Naive thymus-derived CD4-positive, alpha-beta T cell (primary cell): ENCODE data around the gene SLC1A7. TPM values are rescaled to one million over a fixed set of nuclear protein-coding genes. Genes with fewer than 3 reads are reported as not detected.

ENCODE experiments used
- ATAC-seq: fragments of 150-1000 bp; cut with Tn5 transposase; 2 replicates; pipeline ENCODE4 v1.10.0; 2021; ENCODE audit warnings: mild to moderate bottlenecking, moderate library complexity
- CTCF ChIA-PET: fragments of 350-600 bp; sonication (Branson Sonifier 250); formaldehyde crosslinking; loops from one replicate; lab custom pipeline; 2021; ENCODE audit warnings: antibody characterized with exemption; lab: Charles Lee
- POLR2A ChIA-PET: fragments of 350-600 bp; sonication (Branson Sonifier 250); formaldehyde crosslinking; loops from one replicate; lab custom pipeline; 2021; ENCODE audit warnings: antibody characterized with exemption, inconsistent platforms; lab: Charles Lee
- DNase-seq, 9 donors: peaks; one replicate each; pipeline versions ENCODE4 v3.0.0 to v3.0.0-alpha.2; 2020 to 2022; ENCODE audit warnings: mixed read lengths in 1 of 9
- H3K27ac ChIP-seq: one replicate; pipeline ENCODE4 v1.7.0; 2013; ENCODE audit warnings: mild to moderate bottlenecking, low read depth, low read length, moderate library complexity
- H3K27me3 ChIP-seq, 2 donors: one replicate each; pipeline ENCODE4 v1.7.0; 2013; ENCODE audit warnings: low read length in 2 of 2, mild to moderate bottlenecking in 2 of 2, moderate library complexity in 2 of 2; ENCODE audit not compliant: control insufficient read depth in 2 of 2, insufficient read depth in 2 of 2
- H3K36me3 ChIP-seq, 3 experiments: 1 replicate in 2 of 3; 2 replicates in 1 of 3; pipeline ENCODE4 v1.7.0; 2013; ENCODE audit warnings: low read length in 3 of 3, mild to moderate bottlenecking in 3 of 3, moderate library complexity in 1 of 3; ENCODE audit not compliant: insufficient read depth in 3 of 3, control insufficient read depth in 2 of 3
- H3K4me1 ChIP-seq, 2 donors: one replicate each; pipeline ENCODE4 v1.7.0; 2013; ENCODE audit warnings: low read length in 2 of 2, mild to moderate bottlenecking in 2 of 2, moderate library complexity in 1 of 2; ENCODE audit not compliant: control insufficient read depth in 2 of 2, insufficient read depth in 2 of 2
- H3K4me3 ChIP-seq: 2 replicates; pipeline ENCODE4 v1.7.0; 2013; ENCODE audit warnings: mild to moderate bottlenecking, low read length
- H3K9me3 ChIP-seq, 3 experiments: 1 replicate in 2 of 3; 2 replicates in 1 of 3; pipeline ENCODE4 v1.7.0; 2013; ENCODE audit warnings: low read length in 3 of 3; ENCODE audit not compliant: control insufficient read depth in 2 of 3
- H3K27ac Mint-ChIP-seq, 9 donors: one replicate each; pipeline ENCODE4 v1.8.0; 2020 to 2022; ENCODE audit warnings: mixed read lengths in 9 of 9, mild to moderate bottlenecking in 8 of 9, moderate library complexity in 5 of 9, inconsistent platforms in 2 of 9
- H3K27me3 Mint-ChIP-seq, 5 donors: one replicate each; pipeline ENCODE4 v1.8.0; 2021 to 2022; ENCODE audit warnings: mixed read lengths in 5 of 5, mild to moderate bottlenecking in 1 of 5
- H3K36me3 Mint-ChIP-seq, 5 donors: one replicate each; pipeline ENCODE4 v1.8.0; 2020 to 2022; ENCODE audit warnings: mixed read lengths in 5 of 5, mild to moderate bottlenecking in 3 of 5, inconsistent platforms in 1 of 5
- H3K4me1 Mint-ChIP-seq, 7 donors: one replicate each; pipeline ENCODE4 v1.8.0; 2020 to 2022; ENCODE audit warnings: mixed read lengths in 7 of 7, mild to moderate bottlenecking in 3 of 7, inconsistent platforms in 1 of 7
- H3K4me3 Mint-ChIP-seq, 10 donors: one replicate each; pipeline ENCODE4 v1.8.0; 2020 to 2022; ENCODE audit warnings: mild to moderate bottlenecking in 10 of 10, mixed read lengths in 10 of 10, moderate library complexity in 6 of 10, inconsistent platforms in 2 of 10
- H3K9me3 Mint-ChIP-seq, 11 donors: one replicate each; pipeline ENCODE4 v1.8.0; 2020 to 2022; ENCODE audit warnings: mixed read lengths in 11 of 11, mild to moderate bottlenecking in 4 of 11, inconsistent platforms in 1 of 11, moderate library complexity in 1 of 11
- intact Hi-C, 2 donors: fragments of 100-400 bp; cut with micrococcal nuclease; formaldehyde crosslinking; loops; one replicate each; pipeline ENCODE4 v1.15.1; 2023
- polyA plus RNA-seq, 2 donors: library from polyadenylated mRNA; unstranded; fragments of 300-500 nt; fragmentation: Illumina TruSeq; gene quantifications; one replicate each; pipeline ENCODE4 v1.2.3, GENCODE V29; 2021
- total RNA-seq, 6 experiments: library from RNA in 5 of 6; stranded (reverse) in 5 of 6; gene quantifications; 1 replicate in 5 of 6; 2 replicates in 1 of 6; pipeline ENCODE4 v1.2.3 and lab custom pipeline; 2021 to 2026

The SLC1A7 gene
- total and polyA plus RNA-seq, 7 experiments from 2014 or later, result 0.16 to 1.8 TPM; not detected in 5

GRCh38 chr1:53077599-53077965 is 64.9 kb downstream of the SLC1A7 start:
- H3K9me3 ChIP-seq, result no peaks in the 10 kb centered on the region
- CTCF ChIA-PET, result no interaction called here
- POLR2A ChIA-PET, result no interaction called here
- Mint-ChIP-seq H3K4me3 (no peak overlapping the region), H3K27me3 (no peaks in the 10 kb centered on the region), H3K36me3 (no peaks in the 10 kb centered on the region), H3K4me1 (no peaks in the 10 kb centered on the region), H3K9me3 (no peaks in the 10 kb centered on the region), H3K27ac (no peak overlapping the region)
- H3K27ac ChIP-seq, result no peak overlapping the region
- H3K27me3 ChIP-seq, result no peaks in the 10 kb centered on the region
- intact Hi-C loops, result no loop called here
- H3K4me3 ChIP-seq, result no peak overlapping the region
- no peaks in the 10 kb centered on the region for H3K4me1 ChIP-seq
- DNase-seq (no peak), ATAC-seq (no peak)
- H3K36me3 ChIP-seq, result no peaks in the 10 kb centered on the region

DNA sequence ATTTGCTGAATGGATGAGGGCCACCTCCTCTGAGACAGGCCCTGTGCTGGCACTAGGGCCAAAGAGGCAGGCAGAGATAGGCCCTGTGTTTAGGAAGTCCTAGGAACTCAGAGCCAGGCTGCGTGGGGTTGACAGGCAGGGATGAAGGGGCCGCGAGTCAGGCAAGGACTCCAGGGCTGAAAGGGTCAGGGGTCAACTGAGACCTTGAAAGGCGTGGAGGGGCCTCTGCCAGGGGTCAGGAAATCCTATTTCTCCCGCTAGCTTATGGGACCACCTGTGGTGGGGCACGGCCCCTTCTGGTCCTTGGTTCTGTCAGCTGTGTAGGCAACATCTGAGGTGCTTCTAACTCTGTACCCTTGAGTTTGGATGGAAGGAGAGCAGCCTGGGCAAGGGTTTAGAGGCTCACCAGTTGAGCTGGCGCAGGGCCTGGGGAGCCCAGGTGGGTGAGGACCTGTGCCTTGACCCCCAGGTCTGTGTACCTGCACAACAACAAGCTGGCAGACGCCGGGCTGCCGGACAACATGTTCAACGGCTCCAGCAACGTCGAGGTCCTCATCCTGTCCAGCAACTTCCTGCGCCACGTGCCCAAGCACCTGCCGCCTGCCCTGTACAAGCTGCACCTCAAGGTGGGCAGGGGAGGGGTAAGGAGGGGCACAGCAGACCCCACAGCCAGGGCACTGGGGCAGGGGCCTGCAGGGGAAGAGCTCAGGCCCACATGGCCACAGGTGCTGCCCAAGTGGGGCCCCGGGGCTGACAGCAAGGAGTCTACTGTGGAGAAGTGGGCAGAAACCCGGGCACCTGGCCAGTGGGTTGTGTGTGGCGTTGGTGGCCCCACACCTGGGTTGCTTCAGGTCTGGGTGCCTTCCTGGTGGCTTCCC is 65.5 kb downstream of the SLC1A7 start:
- Histone ChIP-seq H3K4me3 (no peak overlapping the region), H3K36me3 (no peaks in the 10 kb centered on the region), H3K4me1 (no peaks in the 10 kb centered on the region), H3K27ac (no peak overlapping the region), H3K9me3 (no peaks in the 10 kb centered on the region), H3K27me3 (no peaks in the 10 kb centered on the region)
- Mint-ChIP-seq H3K4me3 (no peak overlapping the region), H3K9me3 (no peaks in the 10 kb centered on the region), H3K36me3 (no peaks in the 10 kb centered on the region), H3K27ac (no peak overlapping the region), H3K4me1 (no peaks in the 10 kb centered on the region), H3K27me3 (no peaks in the 10 kb centered on the region)
- ChIA-PET CTCF (no interaction called here), POLR2A (no interaction called here)
- ATAC-seq (no peak), DNase-seq (no peak)
- intact Hi-C loops, result no loop called here

GRCh38 chr1:53076165-53076564 is 66.3 kb downstream of the SLC1A7 start:
- H3K9me3 Mint-ChIP-seq, result no peaks in the 10 kb centered on the region
- H3K4me1 Mint-ChIP-seq, result no peaks in the 10 kb centered on the region
- no peaks in the 10 kb centered on the region for H3K27me3 ChIP-seq
- no peak for DNase-seq
- H3K36me3 ChIP-seq, result no peaks in the 10 kb centered on the region
- CTCF ChIA-PET, result no interaction called here
- POLR2A ChIA-PET, result no interaction called here
- no peaks in the 10 kb centered on the region for H3K9me3 ChIP-seq
- ATAC-seq, result no peak
- H3K27ac ChIP-seq, result no peak overlapping the region
- H3K27ac Mint-ChIP-seq, result no peak overlapping the region
- intact Hi-C loops, result no loop called here
- H3K4me3 Mint-ChIP-seq, result no peak overlapping the region
- no peaks in the 10 kb centered on the region for H3K36me3 Mint-ChIP-seq
- no peaks in the 10 kb centered on the region for H3K4me1 ChIP-seq
- no peak overlapping the region for H3K4me3 ChIP-seq
- H3K27me3 Mint-ChIP-seq, result no peaks in the 10 kb centered on the region

GRCh38 chr1:53075761-53076163 is 66.7 kb downstream of the SLC1A7 start:
- Mint-ChIP-seq H3K4me1 (no peaks in the 10 kb centered on the region), H3K27me3 (no peaks in the 10 kb centered on the region), H3K36me3 (no peaks in the 10 kb centered on the region), H3K4me3 (no peak overlapping the region), H3K9me3 (no peaks in the 10 kb centered on the region), H3K27ac (peak overlapping the region in 1 of 9 donors; percentile 46)
- ATAC-seq (no peak), DNase-seq (no peak)
- Histone ChIP-seq H3K27me3 (no peaks in the 10 kb centered on the region), H3K36me3 (no peaks in the 10 kb centered on the region), H3K9me3 (no peaks in the 10 kb centered on the region), H3K4me3 (no peak overlapping the region), H3K4me1 (no peaks in the 10 kb centered on the region), H3K27ac (no peak overlapping the region)
- ChIA-PET POLR2A (no interaction called here), CTCF (no interaction called here)
- intact Hi-C loops, result no loop called here

GRCh38 chr1:53075206-53075605 is 67.2 kb downstream of the SLC1A7 start:
- peak overlapping the region in 1 of 9 donors; percentile 59 for H3K27ac Mint-ChIP-seq
- POLR2A ChIA-PET, result no interaction called here
- no peaks in the 10 kb centered on the region for H3K27me3 ChIP-seq
- CTCF ChIA-PET, result no interaction called here
- no peak for DNase-seq
- no peaks in the 10 kb centered on the region for H3K36me3 ChIP-seq
- no peaks in the 10 kb centered on the region for H3K9me3 Mint-ChIP-seq
- no peaks in the 10 kb centered on the region for H3K4me1 Mint-ChIP-seq
- no peak overlapping the region for H3K4me3 Mint-ChIP-seq
- no peak overlapping the region for H3K27ac ChIP-seq
- H3K36me3 Mint-ChIP-seq, result no peaks in the 10 kb centered on the region
- no peaks in the 10 kb centered on the region for H3K27me3 Mint-ChIP-seq
- no peaks in the 10 kb centered on the region for H3K4me1 ChIP-seq
- H3K4me3 ChIP-seq, result no peak overlapping the region
- no peak for ATAC-seq
- intact Hi-C loops, result no loop called here
- no peaks in the 10 kb centered on the region for H3K9me3 ChIP-seq

DNA sequence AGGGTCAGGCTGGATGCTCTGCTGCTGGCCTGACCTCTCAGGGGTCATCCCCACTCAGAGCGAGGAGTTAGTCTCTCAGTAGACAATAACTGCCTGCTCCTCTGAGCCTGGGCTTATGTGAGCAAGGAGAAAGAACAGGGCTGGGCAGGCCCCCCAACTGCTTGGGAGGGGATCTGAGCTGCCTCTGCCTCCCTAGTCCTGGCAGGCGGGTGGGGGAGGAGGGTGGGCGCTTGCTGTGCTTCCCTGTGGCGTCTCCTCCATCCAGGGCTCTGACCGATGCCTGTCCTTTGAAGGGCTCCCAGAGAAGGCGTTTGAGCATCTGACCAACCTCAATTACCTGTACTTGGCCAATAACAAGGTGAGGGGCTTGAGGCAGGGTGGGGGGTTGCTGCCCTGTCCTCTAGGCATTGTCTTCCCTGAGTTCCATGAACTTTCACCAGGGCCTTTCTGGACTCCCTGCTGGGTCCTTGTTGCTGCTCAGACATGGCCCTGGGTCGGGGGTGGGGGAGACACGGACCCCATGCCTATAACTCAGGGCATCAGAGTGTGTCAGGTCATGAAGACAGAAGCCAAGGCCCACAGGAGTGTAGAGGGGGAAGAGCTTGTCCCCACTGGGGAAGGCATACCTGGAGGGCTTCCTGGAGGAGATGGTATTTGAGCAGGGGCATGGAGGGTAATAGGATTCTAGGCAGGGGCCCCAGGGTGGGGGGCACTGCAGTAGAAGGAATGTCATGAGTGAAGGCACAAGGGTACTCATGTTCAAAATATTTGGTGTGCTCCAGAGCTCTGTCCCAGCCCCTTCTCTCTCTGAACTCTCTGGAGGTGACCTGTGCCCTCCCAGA is 67.9 kb downstream of the SLC1A7 start:
- ChIA-PET CTCF (no interaction called here), POLR2A (no interaction called here)
- no peak for DNase-seq
- no peaks in the 10 kb centered on the region for H3K27me3 Mint-ChIP-seq
- no peak for ATAC-seq
- Histone ChIP-seq H3K9me3 (no peaks in the 10 kb centered on the region), H3K27ac (no peak overlapping the region), H3K4me3 (no peak overlapping the region), H3K4me1 (no peaks in the 10 kb centered on the region), H3K27me3 (no peaks in the 10 kb centered on the region), H3K36me3 (no peaks in the 10 kb centered on the region)
- no peaks in the 10 kb centered on the region for H3K4me1 Mint-ChIP-seq
- H3K27ac Mint-ChIP-seq, result no peak overlapping the region
- intact Hi-C loops, result no loop called here
- no peaks in the 10 kb centered on the region for H3K36me3 Mint-ChIP-seq
- H3K9me3 Mint-ChIP-seq, result no peaks in the 10 kb centered on the region
- no peak overlapping the region for H3K4me3 Mint-ChIP-seq
